Fibroblast of lung (primary cell): Measurements from ENCODE around the gene NLRC4. TPM values are rescaled to one million over a fixed set of nuclear protein-coding genes. Genes with fewer than 3 reads are reported as not detected.

Experiments used
- DNase-seq, 2 donors: peaks; one replicate each; pipeline versions ENCODE4 v3.0.0 to v3.0.0-alpha.2; 2010; ENCODE audit warnings: low read depth in 2 of 2
- H2AFZ ChIP-seq: 2 replicates; pipeline ENCODE4 v1.5.1; 2012; ENCODE audit warnings: low read length, control low read depth, inconsistent platforms
- H3K27ac ChIP-seq: 2 replicates; pipeline ENCODE4 v1.5.1; 2011; ENCODE audit warnings: low read length, control low read depth; ENCODE audit not compliant: insufficient read depth
- H3K27me3 ChIP-seq: 2 replicates; pipeline ENCODE4 v1.5.1; 2011; ENCODE audit warnings: mild to moderate bottlenecking, low read length; ENCODE audit not compliant: control insufficient read depth, insufficient read depth
- H3K36me3 ChIP-seq: 2 replicates; pipeline ENCODE4 v1.5.1; 2011; ENCODE audit warnings: low read length; ENCODE audit not compliant: control insufficient read depth, insufficient read depth
- H3K4me1 ChIP-seq: 2 replicates; pipeline ENCODE4 v1.5.1; 2011; ENCODE audit warnings: low read length; ENCODE audit not compliant: control insufficient read depth, insufficient read depth; ENCODE audit errors: extremely low read depth
- H3K4me2 ChIP-seq: 2 replicates; pipeline ENCODE4 v1.5.1; 2011; ENCODE audit warnings: low read length, control low read depth; ENCODE audit not compliant: insufficient read depth; ENCODE audit errors: extremely low read depth
- H3K4me3 ChIP-seq, 4 experiments: fragments of 200-600 bp in 1 of 4; sonication (generic) in 1 of 4; replicated peaks in 1 of 4; 2 replicates each; pipeline ENCODE4 v1.5.1; 2011 to 2016; ENCODE audit warnings: low read length in 4 of 4, low read depth in 3 of 4, mild to moderate bottlenecking in 3 of 4, control low read depth in 2 of 4, inconsistent platforms in 1 of 4, mixed read lengths in 1 of 4; ENCODE audit not compliant: insufficient read depth in 1 of 4; ENCODE audit errors: control extremely low read depth in 1 of 4
- H3K79me2 ChIP-seq: 2 replicates; pipeline ENCODE4 v1.5.1; 2012; ENCODE audit warnings: mild to moderate bottlenecking, low read length, inconsistent platforms; ENCODE audit not compliant: control insufficient read depth, insufficient read depth
- H3K9ac ChIP-seq: 2 replicates; pipeline ENCODE4 v1.5.1; 2011; ENCODE audit warnings: mild to moderate bottlenecking, low read length, control low read depth; ENCODE audit not compliant: insufficient read depth
- H3K9me3 ChIP-seq: 2 replicates; pipeline ENCODE4 v1.5.1; 2012; ENCODE audit warnings: low read depth, low read length; ENCODE audit not compliant: control insufficient read depth, insufficient read depth
- H4K20me1 ChIP-seq: 2 replicates; pipeline ENCODE4 v1.5.1; 2011; ENCODE audit warnings: low read length; ENCODE audit not compliant: control insufficient read depth, insufficient read depth; ENCODE audit errors: extremely low read depth
- CTCF ChIP-seq, 2 donors: IDR thresholded peaks in 1 of 2; conservative IDR thresholded peaks in 1 of 2; 1 replicate in 1 of 2; 2 replicates in 1 of 2; pipeline ENCODE4 v1.5.1; 2011 to 2012; ENCODE audit warnings: low read length in 2 of 2, control low read depth in 1 of 2, inconsistent platforms in 1 of 2, low read depth in 1 of 2, mild to moderate bottlenecking in 1 of 2
- EZH2 ChIP-seq: IDR thresholded peaks from 2 replicates; pipeline ENCODE4 v1.5.1; 2012; ENCODE audit warnings: low read length, control low read depth, mild to moderate bottlenecking; ENCODE audit errors: missing control alignments
- polyA plus RNA-seq, 2 donors: library from polyadenylated mRNA; depleted of rRNA in 1 of 2; stranded (reverse) in 1 of 2; unstranded in 1 of 2; fragments of >200 nt; gene quantifications; 2 replicates each; pipeline ENCODE4 v1.2.1, GENCODE V29; 2011 to 2012; ENCODE audit warnings: missing spikeins in 1 of 2
- total RNA-seq: library from RNA; depleted of rRNA; stranded (reverse); fragments of >200 nt; gene quantifications from 2 replicates; pipeline ENCODE4 v1.2.1, GENCODE V29; 2014

NLRC4 gene
- total and polyA plus RNA-seq, 2 donors (not counting 1 experiment from before 2014, with no cell fraction given): not detected

GRCh38 chr2:32227492-32227891 lies 37.2 kb downstream of the NLRC4 start:
- Histone ChIP-seq H3K9ac (no peak overlapping the region), H3K79me2 (no peaks in the 10 kb centered on the region), H3K36me3 (no peaks in the 10 kb centered on the region), H3K9me3 (no peaks in the 10 kb centered on the region), H3K27me3 (no peaks in the 10 kb centered on the region), H3K4me3 (no peak overlapping the region), H3K27ac (no peak overlapping the region), H4K20me1 (no peaks in the 10 kb centered on the region), H2AFZ (no peak overlapping the region), H3K4me1 (no peaks in the 10 kb centered on the region), H3K4me2 (no peak overlapping the region)
- DNase-seq: peak in 1 of 2 donors; percentile 22
- TF ChIP-seq CTCF (conservative IDR thresholded peaks at IDR 0.05 in 1 of 2, IDR thresholded peaks at IDR 0.05 in 1 of 2; ENCODE audit: low read depth in 1 of 2, low read length in 2 of 2): no peak
- no peak for TF ChIP-seq EZH2

GRCh38 chr2:32222966-32223365 lies 41.7 kb downstream of the NLRC4 start:
- H3K9ac ChIP-seq: no peak overlapping the region
- no peaks in the 10 kb centered on the region for H3K79me2 ChIP-seq
- no peaks in the 10 kb centered on the region for H3K4me1 ChIP-seq
- H3K27ac ChIP-seq: no peak overlapping the region
- H2AFZ ChIP-seq: no peak overlapping the region
- no peak overlapping the region for H3K4me3 ChIP-seq
- TF ChIP-seq EZH2 (no peak), CTCF (conservative IDR thresholded peaks at IDR 0.05 in 1 of 2, IDR thresholded peaks at IDR 0.05 in 1 of 2; ENCODE audit: low read depth in 1 of 2, low read length in 2 of 2) (no peak)
- H4K20me1 ChIP-seq: no peaks in the 10 kb centered on the region
- H3K9me3 ChIP-seq: no peaks in the 10 kb centered on the region
- peaks cover 2% of the 10 kb centered on the region for H3K36me3 ChIP-seq
- DNase-seq: no peak
- no peaks in the 10 kb centered on the region for H3K27me3 ChIP-seq
- no peak overlapping the region for H3K4me2 ChIP-seq

- peaks cover 2% of the 10 kb centered on the region for H3K36me3 ChIP-seq
These were observed 44.2 kb downstream of the NLRC4 start for GRCh38 chr2:32220445-32220844.

More at GRCh38 chr2:32220445-32220844, 44.2 kb downstream of the NLRC4 start:
- Histone ChIP-seq H4K20me1 (no peaks in the 10 kb centered on the region), H2AFZ (no peak overlapping the region), H3K79me2 (no peaks in the 10 kb centered on the region), H3K27ac (no peak overlapping the region), H3K9ac (no peak overlapping the region), H3K4me3 (no peak overlapping the region), H3K4me1 (no peaks in the 10 kb centered on the region), H3K27me3 (no peaks in the 10 kb centered on the region), H3K4me2 (no peak overlapping the region), H3K9me3 (no peaks in the 10 kb centered on the region)
- TF ChIP-seq EZH2 (no peak), CTCF (conservative IDR thresholded peaks at IDR 0.05 in 1 of 2, IDR thresholded peaks at IDR 0.05 in 1 of 2; ENCODE audit: low read depth in 1 of 2, low read length in 2 of 2) (no peak)
- DNase-seq: no peak
